GM19025 (cell line): ENCODE data around the gene ACOXL.
"Not testable (repeated sequence)": the region's sequence is repeated elsewhere in the genome, so short reads cannot be mapped to it uniquely, and the experiment has no call there.

Experiments
- ATAC-seq: cut with Tn5 transposase; IDR thresholded peaks from one replicate; pipeline ENCODE4 v1.9.1; 2021; ENCODE audit warnings: mild to moderate bottlenecking, low read depth, moderate library complexity; ENCODE audit not compliant: unreplicated experiment

The ACOXL gene

DNA sequence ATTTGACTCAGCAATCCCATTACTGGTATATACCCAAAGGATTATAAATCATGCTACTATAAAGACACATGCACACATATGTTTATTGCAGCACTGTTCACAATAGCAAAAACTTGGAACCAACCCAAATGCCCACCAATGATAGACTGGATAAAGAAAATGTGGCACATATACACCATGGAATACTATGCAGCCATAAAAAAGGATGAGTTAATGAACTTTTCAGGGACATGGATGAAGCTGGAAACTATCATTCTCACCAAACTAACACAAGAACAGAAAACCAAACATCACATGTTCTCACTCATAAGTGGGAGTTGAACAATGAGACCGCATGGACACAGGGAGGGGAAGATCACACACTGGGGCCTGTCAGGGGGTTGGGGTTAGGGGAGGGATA is 350.3 kb downstream of the ACOXL start:
- ATAC-seq = not testable (repeated sequence)

GRCh38 chr2:111091811-111092211 is 359.4 kb downstream of the ACOXL start:
- ATAC-seq = no peak

DNA sequence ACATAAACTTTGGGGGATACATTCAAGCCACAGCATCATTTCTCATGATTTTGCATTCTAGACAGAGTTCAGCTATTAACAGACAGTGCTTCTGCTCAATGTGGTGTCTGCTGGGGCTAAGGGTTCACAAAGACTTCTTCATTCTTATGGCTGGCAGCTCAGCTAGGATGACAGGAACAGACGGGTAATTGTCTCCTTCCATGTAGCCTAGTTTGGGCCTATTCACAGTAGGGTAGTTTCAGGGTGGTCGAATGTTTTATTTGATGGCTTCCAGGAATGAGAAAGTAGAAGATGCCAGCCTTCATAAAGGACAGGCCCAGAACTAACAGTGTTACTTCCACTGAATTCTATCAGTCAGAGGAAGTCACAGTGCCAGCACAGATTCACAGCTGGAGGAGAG is 362.3 kb downstream of the ACOXL start:
- ATAC-seq = no peak

GRCh38 chr2:111095434-111095833 is 363.1 kb downstream of the ACOXL start:
- ATAC-seq = no peak

GRCh38 chr2:111099402-111099801 is 367.0 kb downstream of the ACOXL start:
- ATAC-seq = no peak

- peak; percentile 31 for ATAC-seq
These were observed 367.9 kb downstream of the ACOXL start for GRCh38 chr2:111100087-111100764.

DNA sequence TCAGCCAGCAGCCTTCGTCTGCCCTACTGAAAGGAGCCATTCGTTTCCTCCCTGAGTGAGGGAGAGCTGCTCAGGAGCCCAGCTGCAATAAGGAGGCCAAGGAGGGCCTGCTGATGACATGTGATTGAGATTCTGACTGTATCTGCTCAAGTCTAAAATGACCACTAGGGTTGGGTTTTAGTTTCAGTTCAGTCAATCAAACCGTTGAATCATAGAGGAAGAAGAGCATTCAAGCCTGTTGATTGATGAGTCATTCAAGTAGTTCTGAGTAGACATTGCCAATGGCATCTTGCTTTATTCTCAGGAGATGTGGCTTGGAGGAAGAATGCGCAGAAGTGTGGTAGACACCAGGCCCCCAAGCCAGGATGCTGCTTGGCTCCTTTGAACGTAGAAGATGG is 368.4 kb downstream of the ACOXL start:
- peak; percentile 84 for ATAC-seq

DNA sequence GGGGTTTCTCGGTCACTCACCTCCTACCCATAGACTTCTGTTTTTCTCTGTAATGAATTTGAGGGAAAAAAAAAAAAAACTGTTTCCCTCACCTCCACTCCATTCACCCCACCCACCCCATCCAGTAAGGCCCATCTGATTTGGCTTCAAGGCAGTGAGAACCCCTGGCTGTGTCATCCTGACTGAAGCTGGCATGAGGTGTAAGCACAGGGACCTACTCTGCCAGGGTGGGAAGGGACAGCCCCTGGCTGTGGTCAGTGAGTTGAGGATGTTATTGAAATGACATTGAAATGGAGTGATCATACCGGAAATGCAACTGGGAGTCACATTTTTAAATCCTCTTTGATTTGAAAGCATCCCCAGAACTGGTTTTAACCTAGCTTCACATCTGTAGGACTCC is 369.2 kb downstream of the ACOXL start:
- no peak for ATAC-seq

DNA sequence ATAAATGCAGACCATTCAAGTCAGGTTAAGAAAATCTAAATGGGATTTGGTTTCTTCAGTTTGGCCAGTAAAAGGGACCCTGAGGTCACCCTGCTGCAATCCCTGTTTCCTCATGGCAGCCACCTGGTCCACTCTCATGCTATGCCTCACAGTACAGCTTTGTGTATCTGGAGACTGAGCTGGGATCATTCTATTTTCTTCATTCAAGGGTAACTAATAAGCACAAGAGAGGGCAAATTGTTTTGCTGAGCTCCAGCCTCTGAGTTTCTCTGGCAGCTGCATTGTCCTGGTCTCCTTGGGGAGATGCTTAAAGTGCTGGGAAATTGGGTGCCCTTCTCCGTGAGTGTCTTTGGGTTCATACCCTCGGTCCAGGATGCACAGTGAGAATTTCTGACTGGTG is 369.8 kb downstream of the ACOXL start:
- ATAC-seq = no peak

DNA sequence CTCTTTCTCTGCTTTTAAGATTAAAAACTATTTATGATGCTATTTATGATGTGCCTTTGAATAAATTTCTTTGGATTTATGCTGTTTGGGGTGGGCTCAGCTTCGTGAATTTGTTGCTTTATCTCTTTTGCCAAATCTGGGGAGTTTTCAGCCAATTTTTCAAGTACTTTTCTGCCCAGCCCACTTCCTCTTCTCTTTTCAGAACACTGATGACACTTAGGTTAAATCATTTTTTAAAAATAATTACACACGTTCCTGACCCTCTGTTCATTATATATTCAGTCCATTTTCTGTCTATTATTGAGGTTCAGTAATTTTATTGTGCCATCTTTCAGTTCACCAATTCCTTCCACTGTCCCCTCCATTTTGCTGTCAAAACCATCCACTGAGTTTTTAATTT is 373.6 kb downstream of the ACOXL start:
- no peak for ATAC-seq

DNA sequence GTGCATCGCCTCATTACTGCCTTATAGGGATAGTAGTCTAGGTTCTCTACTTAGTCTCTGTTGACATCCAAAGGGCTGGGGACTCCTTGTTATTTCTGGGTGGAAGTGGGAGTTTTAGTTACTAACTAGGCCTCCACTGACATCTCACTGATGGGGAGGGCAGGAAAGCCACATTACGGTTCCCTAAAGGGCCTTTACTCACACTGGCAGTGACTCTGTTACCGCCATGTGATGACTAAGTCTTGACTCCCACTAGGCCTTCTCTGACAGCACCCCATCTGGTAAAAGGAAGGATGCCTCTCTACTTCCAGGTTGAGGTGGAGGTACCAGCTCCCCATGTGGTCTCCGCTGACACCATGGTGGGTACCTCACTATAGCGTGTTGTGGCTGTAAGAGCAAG is 374.3 kb downstream of the ACOXL start:
- ATAC-seq = no peak

DNA sequence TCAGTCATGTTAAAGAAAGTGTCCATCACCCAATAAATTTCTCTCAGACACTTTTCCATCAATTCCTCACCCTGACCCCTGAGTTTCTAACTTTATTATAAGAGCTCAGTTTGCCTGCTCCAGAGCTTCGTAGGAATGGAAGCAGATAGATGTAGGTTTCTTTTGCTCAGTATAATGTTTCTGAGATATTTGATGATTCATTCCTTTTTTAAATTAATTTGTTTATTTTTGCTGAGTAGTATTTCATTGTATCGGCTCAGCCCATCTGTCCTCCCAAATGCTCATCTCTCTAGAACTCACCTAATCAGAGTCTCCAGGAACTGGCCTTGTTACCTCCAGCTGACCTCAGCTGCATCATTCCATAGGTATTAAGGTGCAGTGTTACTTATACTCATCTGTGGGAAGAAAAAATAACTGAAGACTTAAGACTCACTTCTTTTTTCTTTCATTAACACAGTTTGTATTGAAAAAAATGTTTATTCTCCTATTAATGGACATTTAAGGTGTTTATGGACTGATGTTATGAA is 376.4 kb downstream of the ACOXL start:
- no peak for ATAC-seq

DNA sequence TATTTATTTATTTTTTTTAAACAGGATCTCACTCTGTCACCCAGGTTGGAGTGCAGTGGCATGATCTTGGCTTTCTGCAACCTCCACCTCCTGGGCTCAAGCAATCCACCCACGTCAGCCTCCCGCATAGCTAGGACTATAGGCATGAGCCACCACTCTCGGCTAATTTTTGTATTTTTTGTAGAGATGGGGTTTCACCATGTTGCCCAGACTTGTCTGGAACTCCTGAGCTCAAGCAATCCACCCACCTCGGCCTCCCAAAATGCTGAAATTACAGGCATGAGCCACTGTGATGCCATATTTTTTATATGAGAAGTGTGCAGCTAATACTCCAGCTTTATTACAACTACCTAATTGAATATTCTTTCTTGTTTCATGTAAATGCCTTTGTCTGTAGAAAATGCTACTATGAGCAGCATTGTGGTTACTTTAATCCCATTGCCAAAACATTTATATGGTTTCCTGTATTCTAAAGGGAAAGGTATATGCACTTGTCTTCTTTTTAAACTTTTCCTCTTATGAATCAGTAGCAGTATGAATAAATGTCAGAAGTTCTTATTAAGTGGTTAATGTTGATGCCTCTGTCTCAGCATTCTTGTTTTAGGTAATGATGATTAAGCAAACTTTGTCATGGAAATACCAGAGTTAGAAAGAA is 378.9 kb downstream of the ACOXL start:
- ATAC-seq = no peak

DNA sequence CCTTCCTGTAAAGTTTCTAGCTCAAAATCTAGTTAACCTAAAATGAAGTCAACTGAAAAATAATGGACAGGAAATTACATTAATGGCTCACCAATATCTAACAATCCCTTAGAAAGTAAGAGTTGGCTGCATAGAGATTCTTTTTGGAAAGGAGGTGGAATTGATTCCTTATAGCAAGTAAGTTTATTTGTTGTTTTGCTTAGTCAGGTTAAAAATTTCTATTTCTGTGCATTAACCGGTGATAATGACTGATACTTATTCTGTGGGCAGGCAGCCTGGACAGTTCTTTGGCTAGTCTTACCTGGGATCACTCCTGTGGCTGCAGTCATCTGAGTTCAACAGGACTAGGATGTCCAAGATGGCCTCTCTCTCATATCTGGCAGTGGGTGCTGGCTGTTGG is 381.5 kb downstream of the ACOXL start:
- no peak for ATAC-seq

- ATAC-seq = peak; percentile 30
These were observed 383.8 kb downstream of the ACOXL start for GRCh38 chr2:111116011-111116746.

DNA sequence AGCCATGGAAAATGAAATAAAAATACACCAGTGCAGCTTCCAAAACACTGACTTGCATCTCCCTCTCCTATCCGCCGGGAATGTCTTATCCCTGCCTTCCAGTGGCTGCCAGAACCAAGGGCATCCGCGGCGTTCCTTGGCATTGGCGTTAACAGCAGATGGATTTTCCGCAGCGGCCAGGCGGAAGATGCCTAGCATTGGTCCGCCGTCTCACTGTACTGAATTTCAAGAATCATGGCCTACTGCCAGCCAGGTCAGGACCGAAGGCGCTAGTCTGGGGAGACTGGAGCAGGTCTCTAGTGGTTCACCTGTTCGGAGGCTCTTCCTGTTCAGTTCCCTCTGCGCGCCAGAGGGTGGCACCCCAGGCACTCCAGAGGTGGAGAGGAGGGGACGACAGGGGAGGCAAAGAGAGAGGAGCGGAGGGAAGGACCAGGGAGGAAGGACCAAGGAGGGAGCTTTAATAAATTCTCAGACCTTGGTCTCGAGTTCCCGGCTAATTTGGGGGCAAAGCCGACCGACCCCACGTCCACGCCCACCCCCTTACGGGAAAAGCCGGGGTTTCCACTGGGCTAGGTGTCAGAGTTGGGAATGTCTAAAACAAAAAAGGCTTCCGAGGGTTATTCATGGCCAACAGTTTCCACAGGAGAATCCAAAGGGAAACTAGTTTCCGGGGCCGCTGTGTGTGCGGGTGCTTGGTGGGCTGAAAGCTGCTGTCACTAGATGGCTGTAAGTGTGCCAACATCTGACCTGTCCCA is 384.6 kb downstream of the ACOXL start:
- no peak for ATAC-seq

DNA sequence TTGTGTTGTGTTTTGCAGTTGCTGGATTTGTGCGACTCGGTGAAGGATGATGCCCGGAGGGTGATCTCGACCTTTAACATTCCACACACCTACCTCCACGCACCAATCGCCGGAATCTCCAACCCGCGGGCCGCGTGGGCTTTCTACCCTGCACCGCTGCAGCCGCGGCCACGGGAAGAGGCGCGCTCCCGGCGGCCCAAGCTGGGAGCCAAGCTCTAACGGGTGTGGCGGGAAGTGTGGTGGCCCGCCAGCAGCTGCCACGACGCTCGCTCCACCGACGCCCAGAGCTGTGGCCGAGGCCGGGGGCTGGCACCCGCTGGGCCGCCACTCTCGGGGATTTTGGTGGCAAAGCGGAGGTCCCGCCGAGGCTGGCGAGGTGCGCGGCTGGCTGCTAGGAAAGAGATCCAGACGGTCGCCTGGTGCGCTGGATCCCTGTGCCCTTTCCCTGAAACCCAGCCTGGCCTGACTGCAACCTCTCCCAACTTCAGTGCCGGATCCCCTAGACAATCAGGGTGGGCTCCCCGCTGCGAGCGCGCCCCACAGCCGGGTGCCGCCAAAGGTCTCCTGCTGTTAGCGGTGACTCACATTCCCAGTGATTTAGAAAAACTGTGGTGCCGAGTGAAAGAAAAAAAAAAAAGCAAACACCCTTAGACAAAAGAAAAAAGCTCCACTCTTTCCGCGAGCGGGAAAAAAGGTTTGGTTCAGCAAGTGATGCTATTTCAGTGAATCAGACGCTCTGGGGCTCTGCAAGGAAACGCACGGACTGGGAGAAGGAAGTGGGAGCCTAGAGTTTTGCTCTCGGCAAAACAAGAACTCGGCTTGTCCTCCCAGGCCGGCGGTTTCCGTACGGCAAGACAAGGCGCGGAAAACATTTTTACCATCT is 385.5 kb downstream of the ACOXL start:
- no peak for ATAC-seq

- ATAC-seq = no peak
These were observed 386.2 kb downstream of the ACOXL start for GRCh38 chr2:111118481-111118980.

DNA sequence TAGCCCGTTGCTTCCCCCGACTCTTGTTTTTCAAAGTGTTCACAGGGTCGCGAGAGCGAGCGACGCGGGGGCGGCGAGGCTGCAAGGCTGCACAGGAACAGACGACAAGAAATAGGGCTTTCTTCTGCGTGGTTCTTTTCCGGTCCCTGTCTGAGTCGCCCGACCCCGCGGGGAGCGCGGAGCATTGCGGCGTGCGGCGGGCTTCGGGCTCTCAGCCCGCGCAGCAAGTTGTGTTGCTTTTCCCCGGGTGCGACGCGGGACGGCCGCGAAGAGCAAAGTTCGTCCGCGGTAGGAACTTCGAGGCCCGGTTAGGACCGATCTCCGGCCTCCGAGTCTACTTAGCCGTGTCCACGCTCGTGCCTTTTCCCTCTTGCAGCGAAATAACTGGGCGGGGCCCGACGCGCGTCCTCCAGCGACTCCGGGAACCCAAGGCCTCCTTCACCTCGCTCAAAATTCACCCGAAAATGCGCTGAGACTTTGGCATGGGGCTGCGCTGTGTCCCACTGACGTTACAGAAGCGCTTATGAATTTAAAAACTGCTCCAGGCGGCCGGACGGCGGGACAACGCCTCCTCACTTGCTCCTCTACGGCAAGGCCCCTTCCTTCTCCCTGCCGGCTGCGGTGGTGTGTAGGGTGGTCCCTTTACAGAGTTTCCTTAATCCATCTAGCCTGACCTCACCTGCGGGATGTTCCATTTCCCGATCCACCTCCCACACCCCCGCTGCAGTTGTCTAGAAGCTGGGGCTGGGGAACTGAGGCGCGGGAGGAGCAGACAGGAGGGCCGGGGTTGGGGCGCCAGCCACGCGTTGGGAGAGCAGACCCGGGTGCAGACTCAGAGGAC is 386.8 kb downstream of the ACOXL start:
- no peak for ATAC-seq
